Fibroblast of lung (primary cell): ENCODE results near the gene IL11RA. TPM values are rescaled to one million over a fixed set of nuclear protein-coding genes. Genes with fewer than 3 reads are reported as not detected.

Experiments used
- DNase-seq, 2 donors: peaks; one replicate each; pipeline versions ENCODE4 v3.0.0 to v3.0.0-alpha.2; 2010; ENCODE audit warnings: low read depth in 2 of 2
- H2AFZ ChIP-seq: 2 replicates; pipeline ENCODE4 v1.5.1; 2012; ENCODE audit warnings: low read length, control low read depth, inconsistent platforms
- H3K27ac ChIP-seq: 2 replicates; pipeline ENCODE4 v1.5.1; 2011; ENCODE audit warnings: low read length, control low read depth; ENCODE audit not compliant: insufficient read depth
- H3K27me3 ChIP-seq: 2 replicates; pipeline ENCODE4 v1.5.1; 2011; ENCODE audit warnings: mild to moderate bottlenecking, low read length; ENCODE audit not compliant: control insufficient read depth, insufficient read depth
- H3K36me3 ChIP-seq: 2 replicates; pipeline ENCODE4 v1.5.1; 2011; ENCODE audit warnings: low read length; ENCODE audit not compliant: control insufficient read depth, insufficient read depth
- H3K4me1 ChIP-seq: 2 replicates; pipeline ENCODE4 v1.5.1; 2011; ENCODE audit warnings: low read length; ENCODE audit not compliant: control insufficient read depth, insufficient read depth; ENCODE audit errors: extremely low read depth
- H3K4me2 ChIP-seq: 2 replicates; pipeline ENCODE4 v1.5.1; 2011; ENCODE audit warnings: low read length, control low read depth; ENCODE audit not compliant: insufficient read depth; ENCODE audit errors: extremely low read depth
- H3K4me3 ChIP-seq, 4 experiments: fragments of 200-600 bp in 1 of 4; sonication (generic) in 1 of 4; replicated peaks in 1 of 4; 2 replicates each; pipeline ENCODE4 v1.5.1; 2011 to 2016; ENCODE audit warnings: low read length in 4 of 4, low read depth in 3 of 4, mild to moderate bottlenecking in 3 of 4, control low read depth in 2 of 4, inconsistent platforms in 1 of 4, mixed read lengths in 1 of 4; ENCODE audit not compliant: insufficient read depth in 1 of 4; ENCODE audit errors: control extremely low read depth in 1 of 4
- H3K79me2 ChIP-seq: 2 replicates; pipeline ENCODE4 v1.5.1; 2012; ENCODE audit warnings: mild to moderate bottlenecking, low read length, inconsistent platforms; ENCODE audit not compliant: control insufficient read depth, insufficient read depth
- H3K9ac ChIP-seq: 2 replicates; pipeline ENCODE4 v1.5.1; 2011; ENCODE audit warnings: mild to moderate bottlenecking, low read length, control low read depth; ENCODE audit not compliant: insufficient read depth
- H3K9me3 ChIP-seq: 2 replicates; pipeline ENCODE4 v1.5.1; 2012; ENCODE audit warnings: low read depth, low read length; ENCODE audit not compliant: control insufficient read depth, insufficient read depth
- H4K20me1 ChIP-seq: 2 replicates; pipeline ENCODE4 v1.5.1; 2011; ENCODE audit warnings: low read length; ENCODE audit not compliant: control insufficient read depth, insufficient read depth; ENCODE audit errors: extremely low read depth
- EZH2 ChIP-seq: IDR thresholded peaks from 2 replicates; pipeline ENCODE4 v1.5.1; 2012; ENCODE audit warnings: low read length, control low read depth, mild to moderate bottlenecking; ENCODE audit errors: missing control alignments
- polyA plus RNA-seq, 2 donors: library from polyadenylated mRNA; depleted of rRNA in 1 of 2; stranded (reverse) in 1 of 2; unstranded in 1 of 2; fragments of >200 nt; gene quantifications; 2 replicates each; pipeline ENCODE4 v1.2.1, GENCODE V29; 2011 to 2012; ENCODE audit warnings: missing spikeins in 1 of 2
- total RNA-seq: library from RNA; depleted of rRNA; stranded (reverse); fragments of >200 nt; gene quantifications from 2 replicates; pipeline ENCODE4 v1.2.1, GENCODE V29; 2014
- TF ChIP-seq, protein P1 (sequence below), 2 donors: IDR thresholded peaks in 1 of 2; conservative IDR thresholded peaks in 1 of 2; 1 replicate in 1 of 2; 2 replicates in 1 of 2; pipeline ENCODE4 v1.5.1; 2011 to 2012; ENCODE audit warnings: low read length in 2 of 2, control low read depth in 1 of 2, inconsistent platforms in 1 of 2, low read depth in 1 of 2, mild to moderate bottlenecking in 1 of 2

The IL11RA gene
- total and polyA plus RNA-seq, 2 donors (not counting 1 experiment from before 2014, with no cell fraction given): 5.0 to 6.9 TPM

DNA sequence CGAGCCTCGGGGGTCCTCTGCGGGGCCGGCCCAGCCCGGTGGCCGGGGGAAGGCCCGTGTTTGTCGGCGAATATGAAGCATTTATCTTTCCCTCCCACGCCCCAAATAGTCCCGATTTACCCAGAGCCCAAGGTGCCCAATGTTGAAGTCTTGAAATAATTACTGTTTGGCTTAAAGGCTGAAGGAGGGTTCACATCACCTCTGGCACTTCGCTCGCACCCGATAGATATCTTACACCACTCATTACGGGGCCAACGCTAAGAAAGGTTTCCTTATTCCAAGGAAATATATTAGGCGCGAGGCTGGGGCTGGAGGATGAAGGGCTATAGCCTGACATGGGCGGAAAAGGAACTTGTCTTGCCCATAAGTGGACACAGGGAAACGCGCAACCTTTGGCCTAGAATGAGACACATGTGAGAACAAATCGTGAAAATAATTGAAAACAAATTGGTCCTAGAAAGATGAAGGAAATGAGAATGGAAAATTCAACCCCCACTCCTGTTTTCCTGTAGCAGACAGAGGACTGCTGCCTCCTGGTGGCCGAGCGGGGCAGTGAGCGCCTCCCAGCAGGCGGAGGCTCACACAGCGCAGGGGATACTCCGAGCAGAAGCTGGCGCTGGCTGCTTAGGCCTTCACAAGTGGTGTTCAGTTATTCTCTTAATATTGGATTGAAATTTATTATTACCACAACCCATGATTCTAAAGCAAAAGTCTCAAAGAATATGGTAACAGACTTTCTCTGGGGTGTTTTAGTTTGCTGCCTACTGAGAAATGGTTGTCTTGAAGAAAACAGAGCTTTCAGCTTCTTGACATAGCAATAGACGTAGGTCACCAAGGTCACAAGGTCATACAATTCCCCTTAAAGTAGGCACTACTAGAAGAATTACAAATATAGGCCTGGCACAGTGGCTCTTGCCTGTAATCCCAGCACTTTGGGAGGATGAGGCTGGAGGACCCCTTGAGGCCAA lies 50.1 kb downstream of the IL11RA start:
- no peaks in the 10 kb centered on the region for H3K79me2 ChIP-seq
- peaks cover 3% of the 10 kb centered on the region for H3K27me3 ChIP-seq
- H3K4me1 ChIP-seq: no peaks in the 10 kb centered on the region
- peak overlapping the region; percentile 80 for H3K4me2 ChIP-seq
- H3K9ac ChIP-seq: peak overlapping the region; percentile 26
- H3K27ac ChIP-seq: no peak overlapping the region
- TF ChIP-seq, protein P1, sequence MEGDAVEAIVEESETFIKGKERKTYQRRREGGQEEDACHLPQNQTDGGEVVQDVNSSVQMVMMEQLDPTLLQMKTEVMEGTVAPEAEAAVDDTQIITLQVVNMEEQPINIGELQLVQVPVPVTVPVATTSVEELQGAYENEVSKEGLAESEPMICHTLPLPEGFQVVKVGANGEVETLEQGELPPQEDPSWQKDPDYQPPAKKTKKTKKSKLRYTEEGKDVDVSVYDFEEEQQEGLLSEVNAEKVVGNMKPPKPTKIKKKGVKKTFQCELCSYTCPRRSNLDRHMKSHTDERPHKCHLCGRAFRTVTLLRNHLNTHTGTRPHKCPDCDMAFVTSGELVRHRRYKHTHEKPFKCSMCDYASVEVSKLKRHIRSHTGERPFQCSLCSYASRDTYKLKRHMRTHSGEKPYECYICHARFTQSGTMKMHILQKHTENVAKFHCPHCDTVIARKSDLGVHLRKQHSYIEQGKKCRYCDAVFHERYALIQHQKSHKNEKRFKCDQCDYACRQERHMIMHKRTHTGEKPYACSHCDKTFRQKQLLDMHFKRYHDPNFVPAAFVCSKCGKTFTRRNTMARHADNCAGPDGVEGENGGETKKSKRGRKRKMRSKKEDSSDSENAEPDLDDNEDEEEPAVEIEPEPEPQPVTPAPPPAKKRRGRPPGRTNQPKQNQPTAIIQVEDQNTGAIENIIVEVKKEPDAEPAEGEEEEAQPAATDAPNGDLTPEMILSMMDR (conservative IDR thresholded peaks at IDR 0.05 in 1 of 2, IDR thresholded peaks at IDR 0.05 in 1 of 2; ENCODE audit: low read depth in 1 of 2, low read length in 2 of 2): peak; percentile 99 to 100
- TF ChIP-seq EZH2: no peak
- peak overlapping the region; percentile 51 to 74 (median 66) for H3K4me3 ChIP-seq
- H2AFZ ChIP-seq: peak overlapping the region; percentile 39
- no peaks in the 10 kb centered on the region for H3K9me3 ChIP-seq
- DNase-seq: peak; percentile 63 to 85
- no peaks in the 10 kb centered on the region for H3K36me3 ChIP-seq
- H4K20me1 ChIP-seq: no peaks in the 10 kb centered on the region

DNA sequence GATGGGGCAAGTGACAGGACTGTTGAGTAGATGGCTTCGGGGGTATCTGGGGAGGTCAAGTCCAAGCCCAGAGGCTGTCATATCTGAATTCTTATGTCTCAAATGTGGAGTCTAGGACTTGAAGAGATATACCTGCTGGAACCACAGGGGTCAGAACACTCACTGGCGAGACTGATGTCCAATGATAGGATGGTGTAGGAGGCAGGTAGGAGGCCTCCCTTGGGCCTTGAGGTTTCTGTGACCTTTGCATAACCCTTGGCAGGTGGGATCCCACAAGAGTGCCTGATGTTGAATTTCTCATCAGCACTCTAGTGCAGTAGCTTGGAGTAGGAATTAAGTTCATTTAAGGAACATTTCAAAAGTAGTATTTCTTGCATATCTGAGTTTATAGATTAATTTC lies 55.1 kb downstream of the IL11RA start:
- Histone ChIP-seq H3K4me1 (no peaks in the 10 kb centered on the region), H3K27me3 (no peaks in the 10 kb centered on the region), H3K27ac (no peak overlapping the region), H3K4me2 (no peak overlapping the region), H3K9ac (no peak overlapping the region), H3K9me3 (no peaks in the 10 kb centered on the region), H3K36me3 (no peaks in the 10 kb centered on the region), H4K20me1 (no peaks in the 10 kb centered on the region), H3K79me2 (no peaks in the 10 kb centered on the region), H3K4me3 (no peak overlapping the region), H2AFZ (no peak overlapping the region)
- no peak for TF ChIP-seq EZH2
- TF ChIP-seq, protein P1 (conservative IDR thresholded peaks at IDR 0.05 in 1 of 2, IDR thresholded peaks at IDR 0.05 in 1 of 2; ENCODE audit: low read depth in 1 of 2, low read length in 2 of 2): no peak
- DNase-seq: no peak

DNA sequence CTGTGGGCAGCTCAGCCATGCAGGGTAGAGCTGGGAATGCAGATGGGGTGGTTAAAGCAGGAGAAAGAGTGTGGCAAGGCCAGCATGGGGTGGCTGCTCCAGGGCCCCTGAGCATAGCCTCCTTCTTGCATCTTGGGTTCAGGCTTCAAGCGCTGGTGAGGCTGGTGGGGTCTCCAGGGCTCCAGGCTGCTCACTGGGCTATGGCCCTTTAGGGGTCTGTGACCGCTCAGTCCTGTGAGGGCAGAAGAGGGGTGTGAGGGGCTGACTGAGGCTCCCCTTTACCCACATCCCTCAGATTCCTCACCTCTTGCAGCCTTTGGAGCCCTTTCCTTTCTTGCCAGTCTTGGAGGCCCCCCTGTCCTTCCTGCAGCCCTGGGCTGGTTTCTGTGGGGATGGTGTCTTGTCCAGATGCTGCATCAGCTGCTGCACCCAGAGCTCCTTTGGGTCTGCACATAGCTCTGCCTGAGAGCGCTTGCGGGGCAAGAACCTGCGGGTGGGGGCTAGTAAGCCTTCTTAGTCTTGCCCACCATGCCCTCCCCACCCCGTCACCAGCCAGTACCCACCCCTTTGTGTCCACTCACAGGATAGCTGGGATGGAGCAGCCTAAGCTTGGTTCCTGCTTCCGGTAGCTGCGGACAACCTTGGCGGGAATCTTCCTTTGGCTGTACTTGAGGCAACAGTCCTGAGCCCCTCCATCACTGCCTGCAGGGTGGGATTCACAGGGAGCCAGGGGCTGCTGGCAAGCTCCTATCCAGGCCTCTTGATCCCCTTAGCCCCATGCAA lies 57.4 kb downstream of the IL11RA start:
- no peak overlapping the region for H3K27ac ChIP-seq
- H3K4me2 ChIP-seq: no peak overlapping the region
- DNase-seq: no peak
- H3K79me2 ChIP-seq: no peaks in the 10 kb centered on the region
- H3K27me3 ChIP-seq: peaks cover 3% of the 10 kb centered on the region
- no peak overlapping the region for H3K4me3 ChIP-seq
- no peak overlapping the region for H3K9ac ChIP-seq
- no peaks in the 10 kb centered on the region for H4K20me1 ChIP-seq
- no peaks in the 10 kb centered on the region for H3K9me3 ChIP-seq
- no peak overlapping the region for H2AFZ ChIP-seq
- H3K36me3 ChIP-seq: no peaks in the 10 kb centered on the region
- TF ChIP-seq EZH2: no peak
- TF ChIP-seq, protein P1 (conservative IDR thresholded peaks at IDR 0.05 in 1 of 2, IDR thresholded peaks at IDR 0.05 in 1 of 2; ENCODE audit: low read depth in 1 of 2, low read length in 2 of 2): no peak
- no peaks in the 10 kb centered on the region for H3K4me1 ChIP-seq
